AG09309 (cell line): Measurements from ENCODE around the gene ZNF578.
"Not testable (repeated sequence)": the region's sequence is repeated elsewhere in the genome, so short reads cannot be mapped to it uniquely, and the experiment has no call there.

ENCODE experiments used
- DNase-seq: peaks from one replicate; pipeline ENCODE4 v3.0.0-alpha.2; 2010; ENCODE audit warnings: low read depth
- H3K4me3 ChIP-seq: 2 replicates; pipeline ENCODE4 v1.5.1; 2011; ENCODE audit warnings: mild to moderate bottlenecking, low read depth, low read length, moderate library complexity; ENCODE audit not compliant: control insufficient read depth
- TF ChIP-seq, protein P1 (sequence below): IDR thresholded peaks from 2 replicates; pipeline ENCODE4 v1.5.1; 2011; ENCODE audit warnings: mild to moderate bottlenecking, low read depth, low read length, inconsistent platforms; ENCODE audit not compliant: insufficient read depth, control insufficient read depth; ENCODE audit errors: missing control alignments

Gene ZNF578

DNA sequence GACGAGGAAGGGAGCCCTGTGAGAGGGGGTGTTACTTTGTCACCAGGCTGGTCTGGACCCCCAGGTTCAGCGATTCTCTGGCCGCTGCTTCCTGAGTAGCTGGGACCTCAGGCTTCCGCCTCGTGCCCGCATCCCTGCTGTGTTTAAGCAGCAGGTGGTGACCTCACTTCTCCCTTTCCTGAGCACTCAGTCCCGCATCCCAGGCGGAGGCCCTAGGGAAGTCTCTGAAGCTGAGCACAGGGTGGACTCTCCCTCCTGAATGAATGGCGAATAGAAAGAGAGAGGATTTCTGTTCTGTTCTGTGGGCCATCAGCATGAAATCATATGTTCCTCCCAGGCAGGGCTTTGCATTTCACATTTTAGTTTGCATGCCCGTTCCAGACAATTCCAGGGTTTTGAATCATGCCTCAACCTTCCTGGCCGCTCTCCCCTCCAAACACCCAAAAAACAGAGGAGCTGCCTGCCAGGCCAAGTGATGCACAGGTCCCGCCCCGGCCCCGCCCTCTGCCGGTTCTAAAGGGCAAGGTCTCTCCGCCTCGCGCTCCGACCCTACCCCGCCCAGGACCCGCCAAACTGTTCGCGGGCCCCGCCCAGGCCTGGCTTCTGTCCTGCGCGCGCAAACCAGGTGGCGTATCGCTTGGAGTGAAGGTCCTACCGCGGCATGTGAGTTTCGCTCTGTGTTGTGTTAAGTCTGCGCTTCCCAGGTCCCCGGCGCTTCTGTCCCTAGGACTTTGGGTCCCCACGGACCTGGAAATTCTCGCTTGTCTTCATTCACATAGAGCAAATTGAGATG, 39.0 kb downstream of the ZNF578 start:
- no peak for DNase-seq
- no peak overlapping the region; the same call in 1 of the 2 replicates for H3K4me3 ChIP-seq
- TF ChIP-seq, protein P1, sequence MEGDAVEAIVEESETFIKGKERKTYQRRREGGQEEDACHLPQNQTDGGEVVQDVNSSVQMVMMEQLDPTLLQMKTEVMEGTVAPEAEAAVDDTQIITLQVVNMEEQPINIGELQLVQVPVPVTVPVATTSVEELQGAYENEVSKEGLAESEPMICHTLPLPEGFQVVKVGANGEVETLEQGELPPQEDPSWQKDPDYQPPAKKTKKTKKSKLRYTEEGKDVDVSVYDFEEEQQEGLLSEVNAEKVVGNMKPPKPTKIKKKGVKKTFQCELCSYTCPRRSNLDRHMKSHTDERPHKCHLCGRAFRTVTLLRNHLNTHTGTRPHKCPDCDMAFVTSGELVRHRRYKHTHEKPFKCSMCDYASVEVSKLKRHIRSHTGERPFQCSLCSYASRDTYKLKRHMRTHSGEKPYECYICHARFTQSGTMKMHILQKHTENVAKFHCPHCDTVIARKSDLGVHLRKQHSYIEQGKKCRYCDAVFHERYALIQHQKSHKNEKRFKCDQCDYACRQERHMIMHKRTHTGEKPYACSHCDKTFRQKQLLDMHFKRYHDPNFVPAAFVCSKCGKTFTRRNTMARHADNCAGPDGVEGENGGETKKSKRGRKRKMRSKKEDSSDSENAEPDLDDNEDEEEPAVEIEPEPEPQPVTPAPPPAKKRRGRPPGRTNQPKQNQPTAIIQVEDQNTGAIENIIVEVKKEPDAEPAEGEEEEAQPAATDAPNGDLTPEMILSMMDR = no peak

DNA sequence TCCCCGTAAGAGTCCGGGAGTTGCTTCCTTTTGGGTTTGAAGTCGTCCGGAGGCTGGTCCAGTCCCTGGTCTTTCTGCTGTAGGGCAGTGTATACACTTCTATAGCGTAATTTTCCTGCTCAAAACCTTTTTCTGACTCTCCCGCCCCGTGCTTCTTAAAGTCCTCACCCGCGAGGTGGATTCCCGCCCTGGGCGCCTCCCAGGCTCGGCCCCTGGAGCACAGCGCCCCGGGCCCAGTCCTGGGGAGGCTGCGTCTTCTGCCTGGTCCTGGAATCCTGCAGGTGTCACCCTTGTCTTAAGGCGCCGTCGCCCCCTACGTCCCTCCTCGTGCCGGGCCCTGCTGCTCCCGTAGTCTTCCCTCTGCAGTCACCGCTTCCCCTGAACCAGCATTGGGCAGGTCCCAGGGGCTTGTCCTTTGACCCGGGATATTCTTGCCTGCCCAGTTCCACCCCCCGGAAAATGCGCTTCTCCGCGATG, 39.7 kb downstream of the ZNF578 start:
- H3K4me3 ChIP-seq = no peak overlapping the region
- DNase-seq = no peak
- TF ChIP-seq, protein P1 = no peak

- no peak overlapping the region for H3K4me3 ChIP-seq
- TF ChIP-seq, protein P1 = no peak
- DNase-seq = no peak
These were observed 41.2 kb downstream of the ZNF578 start for GRCh38 chr19:52494518-52494917.

DNA sequence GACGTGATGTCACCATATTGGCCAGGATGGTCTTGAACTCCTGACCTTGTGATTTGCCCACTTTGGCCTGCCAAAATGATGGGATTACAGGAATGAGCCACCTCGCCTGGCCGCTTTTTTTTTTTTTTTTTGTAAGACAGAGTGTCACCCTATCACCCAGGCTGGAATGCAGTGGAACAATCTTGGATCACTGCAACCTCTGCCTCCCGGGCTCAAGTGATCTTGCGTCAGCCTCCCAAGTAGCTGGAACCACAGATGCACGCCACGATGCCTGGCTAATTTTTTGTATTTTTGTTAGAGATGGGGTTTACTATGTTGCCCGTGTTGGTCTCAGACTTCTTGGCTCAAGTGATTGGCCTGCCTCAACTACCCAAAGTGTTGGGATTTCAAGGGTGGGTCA, 45.2 kb downstream of the ZNF578 start:
- DNase-seq = no peak
- TF ChIP-seq, protein P1 = no peak
- no peak overlapping the region for H3K4me3 ChIP-seq

- DNase-seq, H3K4me3 ChIP-seq: not testable (repeated sequence)
These were observed 47.1 kb downstream of the ZNF578 start for GRCh38 chr19:52500474-52500873.

GRCh38 chr19:52500991-52501390, 47.6 kb downstream of the ZNF578 start:
- not testable (repeated sequence) for H3K4me3 ChIP-seq, DNase-seq

GRCh38 chr19:52507266-52507665, 53.9 kb downstream of the ZNF578 start:
- TF ChIP-seq, protein P1 = no peak
- no peak for DNase-seq
- H3K4me3 ChIP-seq = no peak overlapping the region
